Liver (tissue), 9 donors: Measurements from ENCODE around the gene TRIM72. TPM values are rescaled to one million over a fixed set of nuclear protein-coding genes. Genes with fewer than 3 reads are reported as not detected.

ENCODE experiments used
- DNase-seq: peaks from one replicate; pipeline ENCODE4 v3.0.0-alpha.2; 2017; ENCODE audit warnings: low spot score
- H3K27ac ChIP-seq, 2 donors: one replicate each; pipeline ENCODE4 v1.7.0; 2013; ENCODE audit warnings: inconsistent platforms in 2 of 2, low read length in 2 of 2, control low read depth in 1 of 2, low read depth in 1 of 2, mild to moderate bottlenecking in 1 of 2
- H3K27me3 ChIP-seq, 4 donors: one replicate each; pipeline versions ENCODE4 v1.6.1 to v1.7.0; 2013; ENCODE audit warnings: low read length in 3 of 4, inconsistent platforms in 1 of 4, mild to moderate bottlenecking in 1 of 4, moderate library complexity in 1 of 4; ENCODE audit not compliant: control insufficient read depth in 4 of 4, insufficient read depth in 4 of 4
- H3K36me3 ChIP-seq, 4 donors: one replicate each; pipeline versions ENCODE4 v1.6.1 to v1.7.0; 2013; ENCODE audit warnings: low read length in 3 of 4, mild to moderate bottlenecking in 3 of 4, low read depth in 1 of 4, moderate library complexity in 1 of 4; ENCODE audit not compliant: control insufficient read depth in 4 of 4, insufficient read depth in 3 of 4
- H3K4me1 ChIP-seq, 4 donors: one replicate each; pipeline versions ENCODE4 v1.6.1 to v1.7.0; 2013; ENCODE audit warnings: low read length in 3 of 4, mild to moderate bottlenecking in 3 of 4, moderate library complexity in 1 of 4; ENCODE audit not compliant: control insufficient read depth in 4 of 4, insufficient read depth in 4 of 4
- H3K4me3 ChIP-seq, 3 donors: one replicate each; pipeline versions ENCODE4 v1.6.1 to v1.7.0; 2013; ENCODE audit warnings: low read length in 3 of 3, control low read depth in 1 of 3, low read depth in 1 of 3, mild to moderate bottlenecking in 1 of 3
- H3K9ac ChIP-seq, 2 donors: one replicate each; pipeline ENCODE4 v1.7.0; 2013; ENCODE audit warnings: low read length in 2 of 2, mild to moderate bottlenecking in 2 of 2, moderate library complexity in 2 of 2, control low read depth in 1 of 2, low read depth in 1 of 2
- H3K9me3 ChIP-seq, 4 donors: one replicate each; pipeline versions ENCODE4 v1.6.1 to v1.7.0; 2013; ENCODE audit warnings: low read length in 3 of 4; ENCODE audit not compliant: control insufficient read depth in 4 of 4
- CTCF ChIP-seq: fragments of 150-350 bp; IDR thresholded peaks from 2 replicates; pipeline ENCODE4 v1.5.1; 2017; ENCODE audit warnings: improper control_type of control experiment, low read depth, low read length; ENCODE audit not compliant: missing input control
- EGR1 ChIP-seq, 2 donors: IDR thresholded peaks; 2 replicates each; pipeline ENCODE4 v1.6.1; 2016 to 2018; ENCODE audit warnings: antibody characterized with exemption in 2 of 2, low read depth in 2 of 2
- FOXA1 ChIP-seq: IDR thresholded peaks from 2 replicates; pipeline ENCODE4 v1.6.1; 2016; ENCODE audit warnings: antibody characterized with exemption
- FOXA2 ChIP-seq: IDR thresholded peaks from 2 replicates; pipeline ENCODE4 v1.6.1; 2016; ENCODE audit warnings: antibody characterized with exemption
- GABPA ChIP-seq, 2 donors: IDR thresholded peaks in 1 of 2; conservative IDR thresholded peaks in 1 of 2; 2 replicates each; pipeline ENCODE4 v1.6.1; 2016; ENCODE audit warnings: antibody characterized with exemption in 2 of 2, mild to moderate bottlenecking in 1 of 2, moderate library complexity in 1 of 2
- HNF4A ChIP-seq, 2 donors: conservative IDR thresholded peaks; 2 replicates each; pipeline ENCODE4 v1.6.1; 2016; ENCODE audit warnings: antibody characterized with exemption in 2 of 2, mild to moderate bottlenecking in 2 of 2
- HNF4G ChIP-seq: IDR thresholded peaks from 2 replicates; pipeline ENCODE4 v1.6.1; 2016; ENCODE audit warnings: antibody characterized with exemption
- JUND ChIP-seq, 2 donors: IDR thresholded peaks; 2 replicates each; pipeline ENCODE4 v1.6.1; 2016; ENCODE audit warnings: antibody characterized with exemption in 2 of 2
- NR2F2 ChIP-seq: IDR thresholded peaks from 2 replicates; pipeline ENCODE4 v1.6.1; 2016; ENCODE audit warnings: antibody characterized with exemption
- RAD21 ChIP-seq, 2 donors: IDR thresholded peaks; 2 replicates each; pipeline ENCODE4 v1.6.1; 2016; ENCODE audit warnings: antibody characterized with exemption in 2 of 2, mild to moderate bottlenecking in 2 of 2
- REST ChIP-seq: IDR thresholded peaks from 2 replicates; pipeline ENCODE4 v1.6.1; 2016; ENCODE audit warnings: antibody characterized with exemption, mild to moderate bottlenecking
- SP1 ChIP-seq: IDR thresholded peaks from 2 replicates; pipeline ENCODE4 v1.6.1; 2018; ENCODE audit warnings: antibody characterized with exemption, mild to moderate bottlenecking
- TAF1 ChIP-seq: conservative IDR thresholded peaks from 2 replicates; pipeline ENCODE4 v1.6.1; 2016; ENCODE audit warnings: antibody characterized with exemption, mild to moderate bottlenecking
- YY1 ChIP-seq: IDR thresholded peaks from 2 replicates; pipeline ENCODE4 v1.6.1; 2016; ENCODE audit warnings: antibody characterized with exemption, mild to moderate bottlenecking
- WGBS: extraction: QIAGEN DNeasy Blood & Tissue Kit; methylation state at CpG from one replicate; pipeline ENCODE4 v1.1.7; 2013; 5-methylcytosine and 5-hydroxymethylcytosine counted together
- polyA plus RNA-seq, 2 donors: library from polyadenylated mRNA; stranded (reverse) in 1 of 2; unstranded in 1 of 2; fragments of 200-250 nt in 1 of 2; fragments of >200 nt in 1 of 2; fragmentation: Nextera tagmentation in 1 of 2; extraction: Ambion mirVana in 1 of 2; gene quantifications; one replicate each; pipeline versions ENCODE4 v1.2.1 to v1.2.3, GENCODE V29; 2013 to 2015
- total RNA-seq, 2 donors: library from RNA; depleted of rRNA; stranded (reverse); fragments of >200 nt; gene quantifications; one replicate each; pipeline ENCODE4 v1.2.3, GENCODE V29; 2014
- TF ChIP-seq, protein P1 (sequence below): IDR thresholded peaks from 2 replicates; pipeline ENCODE4 v1.6.1; 2016; ENCODE audit warnings: antibody characterized with exemption
- TF ChIP-seq, protein P2 (sequence below): IDR thresholded peaks from 2 replicates; pipeline ENCODE4 v1.6.1; 2016; ENCODE audit warnings: antibody characterized with exemption
- TF ChIP-seq, protein P3 (sequence below): IDR thresholded peaks from 2 replicates; pipeline ENCODE4 v1.6.1; 2016; ENCODE audit warnings: antibody characterized with exemption
- donor health status: healthy.
- donor health status: healthy.
- donor health status: healthy.
- donor health status: healthy.
- donor health status: healthy.

Gene TRIM72
- total and polyA plus RNA-seq, 4 donors: under 0.01 to 0.10 (median 0.02) TPM; not detected in 1

DNA sequence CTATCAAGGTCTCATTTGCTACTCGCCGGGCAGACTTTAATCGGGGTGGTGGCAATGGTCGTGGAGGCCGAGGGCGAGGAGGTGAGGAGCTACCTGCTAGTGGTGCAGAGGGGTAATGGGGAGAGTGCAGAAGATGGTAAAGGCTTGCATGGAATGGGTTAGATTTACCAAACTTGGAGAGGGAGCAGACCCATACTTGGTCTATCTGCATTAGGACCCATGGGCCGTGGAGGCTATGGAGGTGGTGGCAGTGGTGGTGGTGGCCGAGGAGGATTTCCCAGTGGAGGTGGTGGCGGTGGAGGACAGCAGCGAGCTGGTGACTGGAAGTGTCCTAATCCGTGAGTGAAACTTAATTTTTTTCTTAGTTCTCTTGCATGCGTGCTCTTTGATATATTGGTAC, 23.9 kb upstream of the TRIM72 start:
- 96% methylated on average over 12 of the region's 12 CpGs for WGBS
- H3K27me3 ChIP-seq: no peaks in the 10 kb centered on the region
- H3K9me3 ChIP-seq: no peaks in the 10 kb centered on the region
- H3K4me1 ChIP-seq: peaks cover 0 to 3% (median 0%) of the 10 kb centered on the region in 4 donors
- DNase-seq: no peak
- H3K27ac ChIP-seq: no peak overlapping the region
- H3K4me3 ChIP-seq: no peak overlapping the region
- H3K9ac ChIP-seq: no peak overlapping the region
- no peak for TF ChIP-seq HNF4G
- no peak for TF ChIP-seq GABPA (IDR thresholded peaks at IDR 0.05 in 1 of 2, conservative IDR thresholded peaks at IDR 0.05 in 1 of 2)
- TF ChIP-seq, protein P1, sequence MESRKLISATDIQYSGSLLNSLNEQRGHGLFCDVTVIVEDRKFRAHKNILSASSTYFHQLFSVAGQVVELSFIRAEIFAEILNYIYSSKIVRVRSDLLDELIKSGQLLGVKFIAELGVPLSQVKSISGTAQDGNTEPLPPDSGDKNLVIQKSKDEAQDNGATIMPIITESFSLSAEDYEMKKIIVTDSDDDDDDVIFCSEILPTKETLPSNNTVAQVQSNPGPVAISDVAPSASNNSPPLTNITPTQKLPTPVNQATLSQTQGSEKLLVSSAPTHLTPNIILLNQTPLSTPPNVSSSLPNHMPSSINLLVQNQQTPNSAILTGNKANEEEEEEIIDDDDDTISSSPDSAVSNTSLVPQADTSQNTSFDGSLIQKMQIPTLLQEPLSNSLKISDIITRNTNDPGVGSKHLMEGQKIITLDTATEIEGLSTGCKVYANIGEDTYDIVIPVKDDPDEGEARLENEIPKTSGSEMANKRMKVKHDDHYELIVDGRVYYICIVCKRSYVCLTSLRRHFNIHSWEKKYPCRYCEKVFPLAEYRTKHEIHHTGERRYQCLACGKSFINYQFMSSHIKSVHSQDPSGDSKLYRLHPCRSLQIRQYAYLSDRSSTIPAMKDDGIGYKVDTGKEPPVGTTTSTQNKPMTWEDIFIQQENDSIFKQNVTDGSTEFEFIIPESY: no peak
- no peak for TF ChIP-seq HNF4A (conservative IDR thresholded peaks at IDR 0.05)
- no peak for TF ChIP-seq EGR1 (IDR thresholded peaks at IDR 0.05; ENCODE audit: low read depth in 2 of 2)
- TF ChIP-seq, protein P2, sequence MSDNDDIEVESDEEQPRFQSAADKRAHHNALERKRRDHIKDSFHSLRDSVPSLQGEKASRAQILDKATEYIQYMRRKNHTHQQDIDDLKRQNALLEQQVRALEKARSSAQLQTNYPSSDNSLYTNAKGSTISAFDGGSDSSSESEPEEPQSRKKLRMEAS: no peak
- no peak for TF ChIP-seq REST
- TF ChIP-seq, protein P3, sequence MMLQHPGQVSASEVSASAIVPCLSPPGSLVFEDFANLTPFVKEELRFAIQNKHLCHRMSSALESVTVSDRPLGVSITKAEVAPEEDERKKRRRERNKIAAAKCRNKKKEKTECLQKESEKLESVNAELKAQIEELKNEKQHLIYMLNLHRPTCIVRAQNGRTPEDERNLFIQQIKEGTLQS: no peak
- TF ChIP-seq YY1: no peak
- no peak for TF ChIP-seq FOXA2
- no peak for TF ChIP-seq FOXA1
- TF ChIP-seq TAF1: no peak
- H3K36me3 ChIP-seq: peaks cover 22 to 93% (median 79%) of the 10 kb centered on the region in 4 donors

- DNase-seq: no peak
- 97% methylated on average over 17 of the region's 17 CpGs for WGBS
- no peak overlapping the region for H3K27ac ChIP-seq
- no peaks in the 10 kb centered on the region for H3K4me1 ChIP-seq
- no peaks in the 10 kb centered on the region for H3K27me3 ChIP-seq
- H3K4me3 ChIP-seq: no peak overlapping the region
- no peaks in the 10 kb centered on the region for H3K9me3 ChIP-seq
- no peak overlapping the region for H3K9ac ChIP-seq
- H3K36me3 ChIP-seq: peaks cover 23 to 87% (median 75%) of the 10 kb centered on the region in 4 donors
- TF ChIP-seq HNF4G: no peak
- TF ChIP-seq EGR1 (IDR thresholded peaks at IDR 0.05; ENCODE audit: low read depth in 2 of 2): no peak
- TF ChIP-seq, protein P3: no peak
- TF ChIP-seq HNF4A (conservative IDR thresholded peaks at IDR 0.05): no peak
- TF ChIP-seq, protein P1: no peak
- TF ChIP-seq YY1: no peak
- no peak for TF ChIP-seq CTCF
- TF ChIP-seq JUND (IDR thresholded peaks at IDR 0.05): no peak
- TF ChIP-seq, protein P2: no peak
- no peak for TF ChIP-seq RAD21 (IDR thresholded peaks at IDR 0.05)
- no peak for TF ChIP-seq SP1
- no peak for TF ChIP-seq NR2F2
- no peak for TF ChIP-seq FOXA2
Observed at GRCh38 chr16:31190818-31191444, 23.0 kb upstream of the TRIM72 start.
